Stomach (tissue), 4 donors: ENCODE measurements around the gene SHISAL2A.

ENCODE experiments used
- CTCF ChIP-seq, 7 experiments: fragments of 450-650 bp in 4 of 7; fragments of 200-600 bp in 3 of 7; sonication (generic) in 3 of 7; IDR thresholded peaks; one replicate each; pipeline ENCODE4 v1.5.1; 2016 to 2019; ENCODE audit warnings: antibody characterized with exemption in 7 of 7, control low read depth in 2 of 7, mild to moderate bottlenecking in 1 of 7
- EP300 ChIP-seq: sonication (generic); formaldehyde crosslinking; IDR thresholded peaks from one replicate; pipeline ENCODE4 v1.6.1; 2017; ENCODE audit warnings: antibody characterized with exemption
- POLR2A ChIP-seq, 4 donors: fragments of 450-650 bp; IDR thresholded peaks; one replicate each; pipeline ENCODE4 v1.6.1; 2016; ENCODE audit warnings: antibody characterized with exemption in 4 of 4, control low read depth in 2 of 4, mild to moderate bottlenecking in 1 of 4, moderate library complexity in 1 of 4
- POLR2AphosphoS5 ChIP-seq, 3 donors: sonication (generic); formaldehyde crosslinking; IDR thresholded peaks; one replicate each; pipeline ENCODE4 v1.6.1; 2016; ENCODE audit warnings: antibody characterized with exemption in 3 of 3

GRCh38 chr1:52691821-52692220 is 58.9 kb downstream of the SHISAL2A start:
- TF ChIP-seq POLR2AphosphoS5 (IDR thresholded peaks at IDR 0.05), result no peak
- no peak for TF ChIP-seq POLR2A (IDR thresholded peaks at IDR 0.05)
- no peak for TF ChIP-seq CTCF (IDR thresholded peaks at IDR 0.05)
- TF ChIP-seq EP300, result no peak
